Left cardiac atrium (tissue), 4 donors: ENCODE data around the gene FBXL16. TPM values are rescaled to one million over a fixed set of nuclear protein-coding genes. Genes with fewer than 3 reads are reported as not detected.
"Not testable (repeated sequence)": the region's sequence is repeated elsewhere in the genome, so short reads cannot be mapped to it uniquely, and the experiment has no call there.

Experiments
- ATAC-seq, 2 donors: fragments of 200-7000 bp; cut with Tn5 transposase; one replicate each; pipeline ENCODE4 v1.9.1; 2020; ENCODE audit warnings: mild to moderate bottlenecking in 2 of 2, moderate library complexity in 2 of 2
- DNase-seq: peaks from one replicate; pipeline ENCODE4 v3.0.0-alpha.2; 2020
- intact Hi-C, 2 donors: fragments of 100-400 bp; cut with DNase I; formaldehyde crosslinking; loops; one replicate each; pipeline versions ENCODE4 v1.14.1 to v1.15.1; 2022 to 2023
- long read RNA-seq: library from polyadenylated mRNA; unstranded; transcript quantifications from one replicate; pipeline ENCODE4 v2.0.0, GENCODE V29; 2021
- total RNA-seq, 2 donors: library from RNA; stranded (reverse); fragmentation: NEBNext Ultra II Directional; extraction: Animal tissue kit (Norgen Biotek cat#: 25700); gene quantifications; one replicate each; pipeline ENCODE4 v1.2.1, GENCODE V29; 2021
- donor health status: DM: no; HTN: yes; CAD: no.
- donor health status: DM: no; HTN: yes; CAD: no; lungs with severe emphysema.
- donor health status: DM: yes; HTN: yes; CAD: no.
- donor health status: Dilated cardiomyopathy.

Gene FBXL16, protein sequence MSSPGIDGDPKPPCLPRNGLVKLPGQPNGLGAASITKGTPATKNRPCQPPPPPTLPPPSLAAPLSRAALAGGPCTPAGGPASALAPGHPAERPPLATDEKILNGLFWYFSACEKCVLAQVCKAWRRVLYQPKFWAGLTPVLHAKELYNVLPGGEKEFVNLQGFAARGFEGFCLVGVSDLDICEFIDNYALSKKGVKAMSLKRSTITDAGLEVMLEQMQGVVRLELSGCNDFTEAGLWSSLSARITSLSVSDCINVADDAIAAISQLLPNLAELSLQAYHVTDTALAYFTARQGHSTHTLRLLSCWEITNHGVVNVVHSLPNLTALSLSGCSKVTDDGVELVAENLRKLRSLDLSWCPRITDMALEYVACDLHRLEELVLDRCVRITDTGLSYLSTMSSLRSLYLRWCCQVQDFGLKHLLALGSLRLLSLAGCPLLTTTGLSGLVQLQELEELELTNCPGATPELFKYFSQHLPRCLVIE
- total RNA-seq: 1 to 10 TPM in 1 of 2 donors, under 1 TPM in 1; 0.32 to 1.0 TPM
- long read RNA-seq: 0 reads

DNA sequence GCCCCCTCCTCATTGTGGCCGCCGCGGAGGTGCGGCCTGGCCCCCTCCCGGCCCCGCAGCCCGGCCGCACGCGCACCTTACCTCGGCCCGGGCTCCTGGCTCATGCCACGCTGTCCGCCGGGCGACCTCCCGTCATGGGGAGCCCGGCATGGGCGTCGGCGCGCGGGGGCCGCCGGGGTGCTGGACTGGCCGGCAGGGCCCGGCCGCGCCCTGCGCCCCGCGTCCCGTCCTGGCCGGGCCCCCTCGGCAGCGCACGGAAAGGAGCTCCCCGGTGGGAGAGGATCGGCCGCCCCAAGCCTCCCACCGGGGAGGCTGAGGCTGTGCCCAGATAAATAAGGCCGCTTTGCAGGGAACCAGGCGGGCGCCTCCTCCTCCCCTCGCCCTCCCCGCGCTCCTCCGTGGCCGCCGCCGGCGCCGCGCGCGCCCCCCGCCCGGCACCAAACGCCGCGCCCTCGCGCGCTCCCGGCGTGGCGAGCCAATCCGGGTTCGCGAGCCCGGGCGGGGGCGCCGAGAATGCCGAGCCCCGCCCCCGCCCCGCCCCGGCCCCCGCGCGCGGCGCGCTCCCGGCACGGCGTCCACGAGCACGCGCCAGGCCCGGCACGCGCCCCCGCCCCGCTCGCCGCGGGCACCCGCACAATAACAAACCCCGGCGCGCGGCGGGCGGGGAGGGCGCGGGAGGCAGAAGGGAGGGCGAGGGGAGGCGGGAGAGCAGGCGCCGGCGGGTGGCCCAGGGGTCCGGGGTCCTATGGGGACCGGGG is at the start of gene FBXL16:
Gene FBXL16, minus strand, starts transcription at position 371 of the 758 bp plus-strand sequence. CDS start 8,396 bp downstream, outside the sequence.
- DNase-seq (no peak), ATAC-seq (no peak)
- intact Hi-C loops: no loop called here

DNA sequence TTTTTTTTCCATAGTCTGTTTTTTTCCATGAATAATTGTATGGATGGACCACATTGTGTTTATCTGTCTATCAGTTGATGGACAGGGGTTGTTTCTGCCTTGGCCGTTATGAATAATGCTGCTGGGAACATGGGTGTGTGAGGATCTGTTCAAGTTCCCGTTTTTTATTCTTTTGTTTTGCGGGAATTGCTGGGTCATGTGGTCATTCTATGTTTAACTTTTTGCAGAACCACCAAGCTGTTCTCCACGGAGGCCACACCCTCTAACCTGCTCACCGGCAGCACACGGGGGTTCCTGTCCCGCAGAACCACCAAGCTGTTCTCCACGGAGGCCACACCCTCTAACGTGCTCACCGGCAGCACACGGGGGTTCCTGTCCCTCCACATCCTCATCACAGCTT is 49.1 kb upstream of the FBXL16 start:
- ATAC-seq: peak in 1 of 2 donors; percentile 31
- DNase-seq: no peak
- intact Hi-C loops: no loop called here

DNA sequence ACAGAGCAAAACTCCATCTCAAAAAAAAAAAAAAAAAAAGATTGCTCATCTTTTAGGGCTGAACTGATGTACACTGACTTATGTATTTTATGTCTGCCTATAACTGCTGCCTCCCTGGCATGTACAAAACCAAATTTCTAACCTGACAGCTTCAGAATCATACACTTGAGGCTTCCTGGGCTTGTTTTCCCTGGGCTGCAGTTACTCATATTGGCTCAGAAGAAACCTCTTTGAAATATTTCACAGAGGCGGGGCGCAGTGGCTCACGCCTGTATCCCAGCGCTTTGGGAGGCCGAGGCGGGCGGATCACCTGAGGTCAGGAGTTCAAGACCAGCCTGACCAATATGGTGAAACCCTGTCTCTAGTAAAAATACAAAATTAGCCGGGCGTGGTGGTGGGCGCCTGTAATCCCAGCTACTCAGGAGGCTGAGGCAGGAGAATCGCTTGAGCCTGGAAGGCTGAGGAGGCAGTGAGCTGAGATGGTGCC is 48.6 kb upstream of the FBXL16 start:
- intact Hi-C loops, DNase-seq, ATAC-seq: not testable (repeated sequence)

DNA sequence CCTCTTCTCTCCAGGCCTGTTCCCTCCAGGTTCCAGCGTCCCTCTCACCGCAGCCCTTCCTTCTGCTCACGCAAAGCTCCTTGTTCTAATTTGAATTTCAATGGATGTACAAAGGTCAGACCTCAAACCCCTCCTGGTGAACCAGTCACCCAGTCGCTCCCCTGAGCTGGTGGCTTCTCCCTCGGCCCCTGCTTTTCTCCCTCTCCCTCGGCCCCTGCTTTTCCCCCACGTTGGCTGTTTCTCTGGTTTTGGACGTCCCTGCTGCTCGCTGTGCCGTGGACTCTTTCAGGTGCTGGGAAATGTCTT is 46.4 kb upstream of the FBXL16 start:
- intact Hi-C loops: no loop called here
- ATAC-seq (no peak), DNase-seq (no peak)

DNA sequence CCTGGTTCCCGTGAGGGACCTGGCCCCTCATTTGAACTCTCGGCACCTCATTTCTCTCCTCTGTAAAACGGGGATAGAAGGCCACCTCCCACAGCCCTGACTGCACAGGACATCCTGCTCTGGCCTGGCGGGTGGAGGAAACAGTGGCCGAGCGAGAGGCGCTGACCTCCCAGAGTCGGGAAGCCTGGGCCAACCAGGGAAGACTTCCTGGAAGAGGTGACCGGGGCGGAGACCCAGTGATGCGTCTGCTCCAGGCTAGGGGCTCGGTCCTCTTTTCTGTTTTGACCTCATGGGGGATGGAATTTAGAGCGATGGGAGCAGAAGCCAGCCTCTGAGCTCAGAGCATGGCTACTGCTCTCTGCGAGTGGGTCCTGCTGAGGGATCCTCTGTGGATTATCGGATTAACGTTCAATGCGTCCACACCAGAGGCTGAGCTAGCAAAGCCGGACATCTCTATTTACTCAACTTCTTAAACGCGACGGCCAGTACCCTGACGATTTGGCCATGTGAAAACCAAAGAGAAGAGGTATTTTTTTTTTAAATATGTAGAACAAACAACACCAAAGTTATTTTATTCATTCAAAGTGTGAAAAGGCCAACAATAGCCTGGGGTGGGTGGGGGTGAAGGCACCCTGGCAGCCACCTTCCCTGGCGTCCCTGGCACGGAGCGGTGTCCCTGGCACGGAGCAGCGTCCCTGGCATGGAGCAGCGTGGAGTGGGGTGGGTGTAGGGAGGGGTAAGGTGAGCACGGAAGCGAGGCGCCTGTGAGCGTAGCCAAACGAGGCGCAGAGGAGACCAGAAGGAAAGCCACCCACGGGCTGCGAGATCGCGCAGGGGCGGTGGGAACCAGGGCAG is 45.8 kb upstream of the FBXL16 start:
- intact Hi-C loops: no loop called here
- ATAC-seq: peak; percentile 57 to 87
- DNase-seq: no peak

DNA sequence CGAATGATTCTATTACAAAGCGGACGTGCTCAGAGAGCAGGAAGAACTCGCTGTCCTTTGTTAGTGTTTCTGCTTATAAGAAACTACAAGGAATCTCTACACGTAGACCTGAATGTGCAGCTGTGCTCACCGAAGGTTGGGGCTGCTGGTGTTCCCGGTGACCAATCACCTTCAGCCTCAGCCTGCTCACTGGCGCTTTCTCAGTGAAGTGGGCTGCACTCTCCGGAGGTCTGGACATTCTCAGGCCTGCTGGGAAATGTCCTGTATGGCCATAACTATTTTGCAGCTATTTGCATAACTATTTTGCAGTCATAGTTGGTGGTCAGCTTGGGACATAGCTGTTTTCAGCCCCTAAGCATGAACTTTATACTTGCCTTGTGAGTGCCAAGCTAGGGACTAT is 44.9 kb upstream of the FBXL16 start:
- intact Hi-C loops: no loop called here
- ATAC-seq (no peak), DNase-seq (no peak)

DNA sequence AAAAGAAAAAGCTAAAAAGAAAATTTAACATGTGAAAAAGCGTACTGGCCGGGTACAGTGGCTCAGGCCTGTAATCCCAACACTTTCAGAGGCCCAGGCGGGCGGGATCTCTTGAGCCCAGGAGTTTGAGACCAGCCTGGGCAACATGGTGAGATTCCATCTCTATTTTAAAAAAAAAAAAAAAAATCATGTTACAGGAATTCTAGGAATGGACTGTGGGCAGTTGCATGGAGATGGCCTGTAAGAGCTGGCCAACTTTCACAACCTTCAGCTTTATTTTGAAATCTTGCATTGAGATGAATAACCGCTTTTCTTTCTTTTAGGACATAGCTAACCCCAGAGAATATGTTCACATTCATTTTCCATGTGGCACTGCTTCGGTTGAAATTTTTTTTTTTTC is 43.4 kb upstream of the FBXL16 start:
- no peak for DNase-seq
- intact Hi-C loops: no loop called here
- peak; percentile 39 to 70 for ATAC-seq

DNA sequence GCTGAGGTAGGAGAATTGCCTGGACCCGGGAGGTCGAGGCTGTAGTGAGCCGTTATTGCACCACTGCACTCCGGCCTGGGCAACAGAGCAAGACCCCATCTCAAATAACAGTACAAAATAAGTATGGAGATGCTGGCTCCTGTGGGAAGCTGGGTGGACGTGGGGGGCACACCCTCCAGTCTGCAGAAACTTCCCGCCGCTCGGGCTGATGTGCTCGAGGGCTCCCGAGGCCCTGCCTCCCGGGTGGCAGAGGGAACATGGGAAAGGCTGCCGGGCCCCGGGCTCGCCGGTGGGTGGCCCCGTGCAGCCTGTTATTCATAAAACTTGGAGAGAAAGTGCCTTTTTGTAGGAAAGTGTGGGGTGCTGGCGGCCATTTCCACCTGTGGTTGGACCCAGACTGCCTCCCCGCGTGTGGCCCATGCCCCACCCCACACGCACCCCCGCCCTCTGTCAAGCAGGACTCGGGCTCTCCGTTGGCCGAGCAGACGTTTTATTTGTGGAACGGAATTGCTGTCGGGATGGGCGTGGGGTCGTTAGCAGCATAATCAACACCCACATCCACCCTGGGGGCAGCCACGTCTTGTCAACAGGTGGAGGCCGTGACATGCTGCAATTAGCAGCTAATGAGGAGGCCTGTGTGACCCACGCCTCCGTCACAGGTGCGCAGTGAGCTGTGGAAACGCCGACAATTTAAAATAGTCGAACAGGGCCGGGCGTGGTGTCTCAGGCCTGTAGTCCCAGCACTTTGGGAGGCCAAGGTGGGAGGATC is 42.6 kb upstream of the FBXL16 start:
- intact Hi-C loops: no loop called here
- DNase-seq (no peak), ATAC-seq (no peak)

DNA sequence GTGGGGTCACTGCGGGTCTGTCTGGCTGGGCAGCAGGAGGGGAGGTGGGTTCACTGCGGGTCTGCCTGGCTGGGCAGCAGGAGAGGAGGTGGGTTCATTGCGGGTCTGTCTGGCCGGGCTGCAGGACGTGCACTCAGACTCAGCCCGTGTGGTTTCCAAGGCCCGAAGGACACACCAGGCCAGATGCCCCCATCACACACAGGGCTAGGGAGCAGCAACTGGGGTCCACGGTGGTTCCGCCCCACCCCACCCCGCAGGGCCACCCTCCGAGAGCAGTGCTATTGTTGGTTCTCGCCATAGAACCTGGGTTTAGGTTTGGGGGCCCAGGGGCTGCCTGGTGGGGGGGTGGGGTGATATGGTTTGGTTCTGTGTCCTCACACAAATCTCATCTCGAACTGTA is 41.0 kb upstream of the FBXL16 start:
- ATAC-seq (no peak), DNase-seq (no peak)
- intact Hi-C loops: no loop called here

DNA sequence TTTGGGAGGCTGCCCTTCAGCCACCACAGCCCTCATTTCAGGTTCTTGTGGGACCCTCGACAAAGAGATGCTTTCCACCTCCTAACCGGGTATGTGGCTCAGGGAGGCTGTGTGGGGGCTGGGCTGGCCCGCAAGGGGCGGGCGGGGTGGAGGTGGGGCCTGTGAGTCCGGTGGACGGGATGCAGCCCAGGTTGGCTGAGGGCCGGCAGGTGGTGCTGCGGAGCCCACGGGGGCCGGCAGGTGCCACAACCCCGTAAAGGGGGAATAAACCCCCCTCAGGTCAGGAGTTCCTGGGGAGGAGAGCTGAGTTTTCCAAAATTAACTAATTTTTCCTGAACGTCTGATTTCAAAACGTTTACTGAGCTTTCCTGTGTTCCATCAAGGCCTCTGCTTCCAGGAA is 40.1 kb upstream of the FBXL16 start:
- peak in 1 of 2 donors; percentile 32 for ATAC-seq
- intact Hi-C loops: no loop called here
- DNase-seq: no peak

DNA sequence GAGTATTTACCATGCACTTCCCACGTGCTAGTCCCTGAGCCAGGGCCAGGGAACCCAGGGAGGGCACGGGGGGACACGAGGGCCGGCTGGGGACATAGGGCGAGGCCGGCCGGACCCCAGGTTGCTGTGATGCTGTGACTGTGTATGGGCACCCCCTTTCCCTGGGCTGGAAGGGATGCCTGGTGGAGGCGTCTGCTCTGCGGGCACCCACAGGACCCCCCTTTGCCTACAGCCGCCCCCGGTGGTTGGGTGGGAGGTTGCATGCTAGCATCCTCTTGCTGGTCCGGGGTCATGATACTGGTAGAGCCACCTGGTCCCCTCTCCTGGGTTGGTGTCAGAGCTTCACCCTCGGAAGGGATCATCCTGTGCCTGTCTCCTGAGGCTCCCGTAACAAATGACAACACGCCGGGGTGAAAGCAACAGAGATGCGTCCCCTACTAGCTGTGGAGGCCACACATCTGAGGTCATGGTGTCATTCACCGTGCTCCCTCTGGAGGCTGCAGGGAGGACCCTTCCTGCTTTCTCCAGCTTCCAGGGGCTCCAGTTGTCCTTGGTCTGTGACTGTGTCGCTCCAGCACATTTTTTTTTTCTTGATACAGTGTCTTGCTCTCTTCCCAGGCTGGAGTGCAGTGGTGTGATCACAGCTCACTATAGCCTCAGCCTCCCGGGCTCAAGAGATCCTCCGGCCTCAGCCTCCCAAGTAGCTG is 38.3 kb upstream of the FBXL16 start:
- no peak for ATAC-seq

DNA sequence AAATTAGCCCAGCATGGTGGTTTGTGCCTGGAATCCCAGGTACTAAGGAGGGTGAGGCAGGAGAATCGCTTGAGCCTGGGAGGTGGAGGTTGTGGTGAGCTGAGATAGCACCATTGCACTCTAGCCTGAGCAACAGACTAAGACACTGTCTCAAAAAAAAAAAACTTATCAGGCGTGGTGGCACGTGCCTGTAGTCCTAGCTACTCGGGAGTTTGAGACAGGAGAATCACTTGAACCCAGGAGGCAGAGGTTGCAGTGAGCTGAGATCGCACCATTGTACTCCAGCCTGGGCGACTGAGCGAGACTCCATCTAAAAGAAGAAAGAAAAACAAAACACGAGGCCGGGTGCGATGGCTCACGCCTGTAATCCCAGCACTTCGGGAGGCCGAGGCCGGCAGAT is 37.3 kb upstream of the FBXL16 start:
- intact Hi-C loops, ATAC-seq, DNase-seq: not testable (repeated sequence)

More for the DNA sequence above, 38.3 kb upstream of the FBXL16 start:
- DNase-seq: no peak
- intact Hi-C loops: no loop called here

DNA sequence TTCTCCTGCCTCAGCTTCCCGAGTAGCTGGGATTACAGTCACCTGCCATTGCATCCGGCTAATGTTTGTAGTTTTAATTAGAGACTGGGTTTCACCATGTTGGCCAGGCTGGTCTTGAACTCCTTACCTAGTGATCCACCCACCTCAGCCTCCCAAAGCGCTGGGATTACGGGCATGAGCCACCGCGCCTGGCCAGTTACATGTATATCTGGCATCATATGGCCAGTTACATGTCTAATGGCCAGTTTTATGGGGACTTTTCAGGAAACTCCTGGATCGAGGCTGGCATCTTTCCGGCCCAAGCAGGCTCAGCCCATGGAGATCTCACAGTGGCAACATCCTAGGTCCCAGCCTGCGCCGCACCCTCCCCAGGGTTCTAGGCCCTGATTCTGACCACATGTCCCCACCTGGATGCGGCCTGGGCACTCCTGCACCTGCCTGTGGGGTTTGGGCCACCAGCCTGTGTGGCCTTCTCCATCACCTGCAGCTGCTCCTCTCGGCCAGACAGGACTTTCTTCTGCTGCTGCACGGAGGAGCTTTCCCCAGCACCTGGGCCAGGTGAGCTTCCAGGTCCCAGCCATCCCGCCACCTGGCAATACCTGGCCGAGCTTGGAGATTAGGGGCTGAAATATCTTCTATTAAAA is 36.5 kb upstream of the FBXL16 start:
- DNase-seq: no peak
- intact Hi-C loops: no loop called here
- ATAC-seq: no peak

DNA sequence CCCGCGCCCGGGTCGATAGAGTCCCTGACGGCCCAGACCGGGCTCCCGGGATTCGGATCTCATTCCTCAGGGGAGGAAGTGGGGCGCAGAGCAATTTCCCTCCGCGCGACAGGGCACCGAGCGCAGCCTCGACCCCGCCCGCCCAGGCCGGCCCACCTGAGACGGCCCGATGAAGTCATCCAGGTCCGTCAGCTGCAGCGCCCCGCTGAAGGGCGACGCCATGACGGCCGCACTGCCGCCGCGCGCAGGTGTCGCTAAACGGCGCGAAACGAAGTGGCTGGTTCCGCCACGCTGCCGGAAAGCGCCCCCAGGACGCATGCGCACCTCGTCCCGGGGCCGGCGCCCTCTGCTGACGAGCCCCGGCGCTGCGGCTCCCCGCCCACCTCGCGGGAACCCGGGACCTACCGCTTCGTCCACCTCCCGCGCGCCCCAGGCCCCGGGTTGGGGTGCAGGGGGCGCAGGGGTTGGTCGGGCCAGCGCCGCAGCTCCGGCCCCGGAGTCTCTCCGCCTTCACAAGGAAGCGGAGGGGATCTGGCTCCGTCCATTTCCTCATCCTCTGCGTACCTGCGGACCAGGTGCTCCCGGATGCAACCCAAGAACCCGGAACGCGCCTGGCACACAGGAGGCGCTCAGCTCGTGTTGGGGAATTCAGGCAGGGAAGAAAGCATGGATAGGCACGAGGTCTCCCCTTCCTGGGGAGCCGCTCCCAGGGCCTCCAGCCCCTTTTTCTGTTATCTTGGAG is 35.3 kb upstream of the FBXL16 start, which contains the start of gene CIAO3:
Gene CIAO3, minus strand, starts transcription at position 234 of the 742 bp plus-strand sequence. Its CDS starts 12 bp downstream, at position 222.
- peak; percentile 93 to 96 for ATAC-seq
- DNase-seq: peak; percentile 91
- intact Hi-C loops: no loop called here

DNA sequence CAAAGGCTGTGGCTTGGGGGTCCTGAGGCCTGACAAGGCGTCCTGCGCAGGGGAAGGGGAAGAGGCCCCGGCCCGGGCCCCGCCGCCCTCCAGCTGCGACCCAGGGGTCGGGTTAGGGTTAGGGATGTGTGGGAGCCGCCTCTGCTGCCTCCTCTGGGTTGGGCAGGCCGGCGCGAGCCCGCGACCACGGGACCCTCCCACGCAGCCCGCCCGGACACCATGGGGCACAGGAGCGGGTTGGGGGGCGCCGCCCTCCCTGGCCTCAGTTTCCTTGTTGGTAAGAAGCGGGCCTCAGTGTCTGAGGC is 34.8 kb upstream of the FBXL16 start:
- intact Hi-C loops: no loop called here
- ATAC-seq: peak; percentile 14 to 25
- no peak for DNase-seq

DNA sequence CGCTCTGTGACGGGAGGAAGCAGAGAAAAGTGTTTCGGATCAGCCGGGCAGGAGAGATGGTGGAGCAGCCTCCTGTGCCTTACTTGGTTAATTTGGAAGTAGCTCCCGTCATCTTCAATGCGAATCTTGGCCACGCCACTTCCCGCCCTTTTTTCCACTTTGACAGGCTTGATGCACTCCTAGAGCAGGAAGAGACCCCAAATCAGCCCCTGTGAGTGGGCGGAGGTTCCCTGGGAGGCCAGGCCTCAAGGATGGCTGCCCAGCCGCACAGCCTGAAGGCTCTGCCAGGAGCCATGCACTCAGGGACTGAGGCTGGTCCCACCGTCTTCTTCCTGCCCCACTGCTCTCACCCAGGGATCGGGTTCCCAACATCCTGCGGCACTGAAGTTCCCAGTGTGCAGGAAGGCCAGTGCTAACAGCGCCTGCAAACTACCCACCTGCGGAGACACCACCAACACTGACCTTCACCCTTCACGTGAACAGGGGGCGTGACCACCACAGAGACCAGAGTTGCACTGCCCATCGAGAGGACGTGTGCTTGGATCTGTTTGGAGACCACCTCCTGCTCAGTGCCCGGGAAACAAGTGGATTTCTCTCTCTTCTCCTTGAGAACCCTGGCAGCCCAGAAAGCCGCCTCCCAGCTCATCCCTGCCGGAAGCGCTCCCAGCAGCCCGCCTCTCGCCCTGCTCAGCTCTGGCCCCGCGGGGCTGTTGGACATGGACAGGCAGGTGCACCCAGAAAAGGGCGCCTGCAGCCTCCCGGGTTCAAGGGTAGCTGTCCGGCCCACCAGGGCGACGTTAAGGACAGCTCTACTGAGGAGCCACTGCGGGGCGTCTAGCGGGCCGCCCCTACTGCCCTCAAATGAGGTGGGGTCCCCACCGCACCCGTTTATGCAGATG is 34.2 kb upstream of the FBXL16 start:
- DNase-seq (no peak), ATAC-seq (peak in 1 of 2 donors; percentile 3)
- intact Hi-C loops: no loop called here
